AG09319 (cell line): ENCODE measurements around the gene TTC28.

Experiments
- DNase-seq: peaks from one replicate; pipeline ENCODE4 v3.0.0-alpha.2; 2010; ENCODE audit warnings: low read depth; ENCODE audit errors: extremely low read depth
- TF ChIP-seq, protein P1 (sequence below): IDR thresholded peaks from 2 replicates; pipeline ENCODE4 v1.5.1; 2011; ENCODE audit warnings: low read depth, mild to moderate bottlenecking, inconsistent platforms, low read length, moderate library complexity

The TTC28 gene

DNA sequence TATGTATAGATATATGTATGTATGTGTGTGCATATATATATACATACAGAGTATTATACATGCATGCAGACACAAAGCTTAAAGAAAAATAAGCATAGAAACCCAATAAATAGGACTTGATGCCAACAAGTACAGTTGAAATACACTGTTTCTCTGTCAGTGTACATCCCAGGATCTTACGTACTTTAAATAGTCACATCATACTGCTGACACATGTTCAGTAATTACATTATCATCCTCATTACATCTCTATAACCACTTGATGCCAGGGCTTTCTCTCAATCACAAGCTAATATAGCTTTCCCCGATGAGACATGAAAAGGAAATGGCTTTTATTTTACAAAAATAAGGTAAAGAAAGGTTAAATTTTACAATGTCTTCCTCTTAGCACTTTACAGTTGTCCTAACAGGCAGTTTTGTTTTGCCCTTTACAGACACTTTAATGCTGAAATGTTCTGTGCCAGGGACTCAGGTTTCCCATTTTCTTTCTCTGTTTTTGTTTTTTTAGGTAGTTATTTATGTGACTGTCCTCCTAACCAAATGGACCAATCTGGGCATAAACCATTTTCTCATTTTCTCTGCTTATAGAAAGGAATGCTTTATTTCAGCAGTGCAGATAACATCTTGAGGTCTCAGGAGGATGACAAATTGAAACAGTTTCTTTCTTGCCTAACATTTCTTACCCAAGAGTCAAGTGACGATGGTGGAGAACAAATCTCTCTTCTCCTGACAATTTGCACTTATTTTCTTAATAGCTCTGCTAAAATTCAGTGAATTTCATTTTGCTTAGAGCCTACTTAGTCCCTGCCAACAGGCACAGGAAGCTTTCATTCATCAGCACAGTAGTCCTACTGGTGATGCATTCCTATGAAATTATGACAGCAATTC lies 350.2 kb downstream of the TTC28 start:
- DNase-seq: no peak
- TF ChIP-seq, protein P1, sequence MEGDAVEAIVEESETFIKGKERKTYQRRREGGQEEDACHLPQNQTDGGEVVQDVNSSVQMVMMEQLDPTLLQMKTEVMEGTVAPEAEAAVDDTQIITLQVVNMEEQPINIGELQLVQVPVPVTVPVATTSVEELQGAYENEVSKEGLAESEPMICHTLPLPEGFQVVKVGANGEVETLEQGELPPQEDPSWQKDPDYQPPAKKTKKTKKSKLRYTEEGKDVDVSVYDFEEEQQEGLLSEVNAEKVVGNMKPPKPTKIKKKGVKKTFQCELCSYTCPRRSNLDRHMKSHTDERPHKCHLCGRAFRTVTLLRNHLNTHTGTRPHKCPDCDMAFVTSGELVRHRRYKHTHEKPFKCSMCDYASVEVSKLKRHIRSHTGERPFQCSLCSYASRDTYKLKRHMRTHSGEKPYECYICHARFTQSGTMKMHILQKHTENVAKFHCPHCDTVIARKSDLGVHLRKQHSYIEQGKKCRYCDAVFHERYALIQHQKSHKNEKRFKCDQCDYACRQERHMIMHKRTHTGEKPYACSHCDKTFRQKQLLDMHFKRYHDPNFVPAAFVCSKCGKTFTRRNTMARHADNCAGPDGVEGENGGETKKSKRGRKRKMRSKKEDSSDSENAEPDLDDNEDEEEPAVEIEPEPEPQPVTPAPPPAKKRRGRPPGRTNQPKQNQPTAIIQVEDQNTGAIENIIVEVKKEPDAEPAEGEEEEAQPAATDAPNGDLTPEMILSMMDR: no peak

DNA sequence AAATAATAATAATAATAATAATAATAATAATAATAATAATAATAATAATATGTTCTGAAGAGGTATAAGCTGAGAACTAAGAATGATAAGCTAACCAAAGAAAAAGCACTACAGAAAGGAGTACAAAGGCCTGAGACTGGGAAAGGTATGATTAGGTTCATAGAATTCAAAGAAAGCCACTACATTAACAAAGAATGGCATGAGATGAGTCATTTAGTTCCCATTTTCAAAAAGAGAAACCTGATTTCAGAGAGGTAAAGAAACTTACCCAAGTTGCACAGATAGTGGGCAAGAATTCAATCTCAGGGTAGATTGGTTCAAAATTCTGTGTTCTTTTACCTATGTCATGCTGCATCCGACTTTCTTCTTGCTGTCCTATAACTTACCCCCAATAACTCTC lies 350.9 kb downstream of the TTC28 start:
- TF ChIP-seq, protein P1: no peak
- no peak for DNase-seq

DNA sequence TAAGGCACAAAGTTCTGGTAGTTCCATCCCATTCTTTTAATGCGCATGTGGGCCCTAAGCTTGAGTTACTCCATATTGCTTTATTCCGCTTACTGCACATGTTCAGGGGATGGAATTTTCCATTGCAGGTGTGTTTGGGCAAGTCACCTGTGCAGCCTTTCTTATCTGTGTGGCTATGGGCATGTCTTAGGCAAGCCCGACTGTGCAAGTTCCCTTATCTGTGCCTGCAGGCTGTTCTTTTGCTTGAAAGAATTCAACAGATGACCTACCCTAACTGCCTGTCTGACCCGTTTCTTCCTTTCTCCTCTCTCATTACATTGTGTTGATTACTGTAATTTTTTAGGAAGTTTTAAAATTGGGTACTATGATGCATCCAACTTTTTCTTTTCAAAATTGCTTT lies 363.6 kb downstream of the TTC28 start:
- no peak for DNase-seq
- TF ChIP-seq, protein P1: no peak

DNA sequence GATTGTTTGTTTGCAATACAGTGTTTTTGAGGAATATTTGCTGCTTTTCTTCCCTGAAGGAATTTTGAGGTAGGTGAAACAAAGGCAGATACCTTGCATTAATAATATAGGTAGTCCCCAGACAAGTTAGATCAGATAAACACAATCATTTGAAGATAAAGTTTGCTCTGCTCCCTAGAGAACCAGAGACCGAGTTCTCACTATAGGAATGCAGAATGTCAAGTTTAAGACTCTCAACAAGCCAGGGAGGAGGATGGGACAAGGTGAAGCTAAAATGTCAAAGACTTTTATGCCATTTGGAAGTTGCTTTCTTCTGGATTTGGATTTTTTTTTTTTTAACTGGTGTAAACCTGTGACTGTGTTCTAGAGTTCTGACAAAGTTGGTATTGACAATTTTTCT lies 364.7 kb downstream of the TTC28 start:
- TF ChIP-seq, protein P1: no peak

DNA sequence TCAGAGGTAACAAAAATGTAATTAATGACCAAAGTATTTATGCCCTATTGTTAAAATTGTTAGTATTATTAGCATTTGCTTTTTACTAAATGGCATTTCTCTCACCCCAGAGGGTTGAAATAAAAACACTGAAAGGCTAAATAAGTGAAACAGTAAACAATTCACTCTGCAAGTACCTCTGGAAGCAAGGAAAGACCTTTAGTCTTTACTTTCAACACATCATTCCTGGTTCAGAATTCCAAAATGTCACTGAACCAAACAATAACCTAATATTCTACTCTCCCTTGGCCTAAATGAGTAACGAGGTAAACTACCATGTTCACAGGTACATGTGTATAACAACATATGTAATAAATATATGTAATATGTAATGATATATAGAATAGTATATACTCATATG lies 369.3 kb downstream of the TTC28 start:
- TF ChIP-seq, protein P1: no peak
- DNase-seq: no peak

More for the DNA sequence above, 364.7 kb downstream of the TTC28 start:
- no peak for DNase-seq

DNA sequence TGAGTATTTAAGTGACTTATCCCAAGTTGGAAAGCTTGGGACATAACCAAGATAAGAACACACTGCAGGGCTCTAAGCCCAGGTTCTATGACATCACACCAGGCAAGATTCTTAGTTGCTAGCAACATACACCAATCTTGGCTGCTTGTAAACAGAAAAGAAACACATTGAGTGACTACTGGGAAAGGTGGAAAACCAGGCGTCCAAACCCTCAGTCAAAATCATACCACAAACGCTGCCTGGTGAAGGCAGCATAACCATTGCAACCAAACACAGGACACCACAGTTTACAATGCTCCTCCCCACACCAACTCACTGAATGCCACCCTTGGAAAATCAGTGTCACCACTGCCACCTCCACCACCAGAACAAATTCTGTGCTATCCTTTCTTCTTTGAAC lies 379.9 kb downstream of the TTC28 start:
- TF ChIP-seq, protein P1: no peak
- no peak for DNase-seq

DNA sequence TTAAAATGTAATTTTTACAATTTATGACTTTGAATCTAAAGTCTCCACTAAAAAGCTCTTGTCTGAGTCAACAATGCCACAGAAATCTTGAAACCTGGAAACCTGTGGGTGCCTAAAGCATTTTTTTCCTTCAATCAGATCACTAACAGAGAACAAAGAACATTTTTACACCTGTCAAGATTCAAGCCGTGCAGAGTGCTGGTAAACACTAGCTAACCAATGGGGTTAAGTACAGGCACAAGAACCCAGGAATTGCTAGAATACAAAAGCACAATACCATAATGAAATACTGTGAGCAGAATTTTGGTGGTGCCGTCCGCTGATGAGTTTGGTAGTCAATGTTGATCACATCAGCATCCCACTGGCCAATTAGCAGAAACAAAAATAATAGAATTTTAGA lies 380.3 kb downstream of the TTC28 start:
- no peak for DNase-seq
- TF ChIP-seq, protein P1: no peak
